Measurements from ENCODE around the gene TNFAIP2. TPM values are rescaled to one million over a fixed set of nuclear protein-coding genes. Genes with fewer than 3 reads are reported as not detected.

Gene TNFAIP2
- total and polyA plus RNA-seq, 12 donors: 5.2 to 615 (median 115) TPM

GRCh38 chr14:103177376-103177775 lies 54.1 kb downstream of the TNFAIP2 start:
- no peak for TF ChIP-seq POLR2A (IDR thresholded peaks at IDR 0.05)
- no peak overlapping the region for H3K4me3 ChIP-seq
- no peaks in the 10 kb centered on the region for H3K27me3 ChIP-seq
- intact Hi-C loops (cut with DNase I): no loop called here
- H3K4me1 ChIP-seq (replicated peaks in 1 of 2): no peaks in the 10 kb centered on the region
- 65 to 96% (median 86%) methylated on average over 6 to 7 of the region's 7 CpGs for WGBS, 4 donors
- H3K36me3 ChIP-seq (replicated peaks in 1 of 2): no peaks in the 10 kb centered on the region
- H3K9me3 ChIP-seq (replicated peaks in 1 of 3): no peaks in the 10 kb centered on the region
- no peak for DNase-seq
- H3K27ac ChIP-seq: no peak overlapping the region

GRCh38 chr14:103178521-103178920 lies 55.3 kb downstream of the TNFAIP2 start:
- no peaks in the 10 kb centered on the region for H3K27me3 ChIP-seq
- H3K36me3 ChIP-seq (replicated peaks in 1 of 2): no peaks in the 10 kb centered on the region
- intact Hi-C loops (cut with DNase I): no loop called here
- TF ChIP-seq POLR2A (IDR thresholded peaks at IDR 0.05) (no peak), CTCF (IDR thresholded peaks at IDR 0.05) (no peak)
- H3K4me1 ChIP-seq (replicated peaks in 1 of 2): no peaks in the 10 kb centered on the region
- no peak for DNase-seq
- no peak overlapping the region for H3K27ac ChIP-seq
- no peak overlapping the region for H3K4me3 ChIP-seq
- H3K9me3 ChIP-seq (replicated peaks in 1 of 3): no peaks in the 10 kb centered on the region
- WGBS, 4 donors: 82 to 87% (median 85%) methylated on average over 6 of the region's 6 CpGs

GRCh38 chr14:103179094-103179493 lies 55.8 kb downstream of the TNFAIP2 start:
- H3K9me3 ChIP-seq (replicated peaks in 1 of 3): no peaks in the 10 kb centered on the region
- no peak for DNase-seq
- no peak overlapping the region for H3K27ac ChIP-seq
- no peak for TF ChIP-seq CTCF (IDR thresholded peaks at IDR 0.05)
- TF ChIP-seq POLR2A (IDR thresholded peaks at IDR 0.05): no peak
- H3K4me1 ChIP-seq (replicated peaks in 1 of 2): no peaks in the 10 kb centered on the region
- no peak overlapping the region for H3K4me3 ChIP-seq
- intact Hi-C loops (cut with DNase I): no loop called here
- no peaks in the 10 kb centered on the region for H3K36me3 ChIP-seq (replicated peaks in 1 of 2)
- 68 to 88% (median 80%) methylated on average over 5 of the region's 5 CpGs for WGBS, 4 donors
- H3K27me3 ChIP-seq: no peaks in the 10 kb centered on the region

GRCh38 chr14:103180331-103180730 lies 57.1 kb downstream of the TNFAIP2 start:
- H3K27ac ChIP-seq: no peak overlapping the region
- no peaks in the 10 kb centered on the region for H3K36me3 ChIP-seq (replicated peaks in 1 of 2)
- H3K27me3 ChIP-seq: no peaks in the 10 kb centered on the region
- no peaks in the 10 kb centered on the region for H3K4me1 ChIP-seq (replicated peaks in 1 of 2)
- TF ChIP-seq POLR2A (IDR thresholded peaks at IDR 0.05) (no peak), CTCF (IDR thresholded peaks at IDR 0.05) (no peak)
- intact Hi-C loops (cut with DNase I): no loop called here
- 90 to 96% (median 94%) methylated on average over 5 of the region's 5 CpGs for WGBS, 4 donors
- no peak overlapping the region for H3K4me3 ChIP-seq
- H3K9me3 ChIP-seq (replicated peaks in 1 of 3): no peaks in the 10 kb centered on the region
- DNase-seq: no peak

GRCh38 chr14:103184046-103184445 lies 60.8 kb downstream of the TNFAIP2 start:
- no peak overlapping the region for H3K4me3 ChIP-seq
- no peak for DNase-seq

More at GRCh38 chr14:103184046-103184445, 60.8 kb downstream of the TNFAIP2 start:
- Histone ChIP-seq H3K27ac (no peak overlapping the region), H3K4me1 (replicated peaks in 1 of 2) (peaks cover 5% of the 10 kb centered on the region in 2 donors), H3K9me3 (replicated peaks in 1 of 3) (no peaks in the 10 kb centered on the region), H3K36me3 (replicated peaks in 1 of 2) (no peaks in the 10 kb centered on the region), H3K27me3 (no peaks in the 10 kb centered on the region)
- intact Hi-C loops (cut with DNase I): loop anchor here in 1 of 2 donors (2.0 kb wide), 1 partner anchor 79 kb away; no protein-coding TSS in a partner anchor
- TF ChIP-seq POLR2A (IDR thresholded peaks at IDR 0.05) (no peak), CTCF (IDR thresholded peaks at IDR 0.05) (no peak)
- 78 to 88% (median 84%) methylated on average over 9 to 12 of the region's 12 CpGs for WGBS, 4 donors
